Spleen (tissue), 11 donors: Measurements from ENCODE around the gene GSS. TPM values are rescaled to one million over a fixed set of nuclear protein-coding genes. Genes with fewer than 3 reads are reported as not detected.

Experiments
- DNase-seq: peaks from one replicate; pipeline ENCODE4 v3.0.0-alpha.2; 2020
- H3K27ac ChIP-seq, 8 donors: fragments of 200-600 bp; sonication (generic) in 7 of 8; 1 replicate in 4 of 8; 2 replicates in 4 of 8; pipeline versions ENCODE4 v1.5.0 to v1.8.0; 2016 to 2021; ENCODE audit warnings: inconsistent platforms in 4 of 8, mild to moderate bottlenecking in 4 of 8, moderate library complexity in 1 of 8
- H3K27me3 ChIP-seq, 7 donors: fragments of 200-600 bp; sonication (generic) in 6 of 7; replicated peaks in 1 of 7; 1 replicate in 4 of 7; 2 replicates in 3 of 7; pipeline versions ENCODE4 v1.5.0 to v1.8.0; 2016 to 2021; ENCODE audit warnings: inconsistent platforms in 3 of 7, mild to moderate bottlenecking in 1 of 7
- H3K36me3 ChIP-seq, 6 donors: fragments of 200-600 bp; sonication (generic) in 5 of 6; 1 replicate in 4 of 6; 2 replicates in 2 of 6; pipeline versions ENCODE4 v1.5.0 to v1.8.0; 2016 to 2021; ENCODE audit warnings: inconsistent platforms in 2 of 6
- H3K4me1 ChIP-seq, 6 donors: fragments of 200-600 bp; sonication (generic) in 5 of 6; 1 replicate in 3 of 6; 2 replicates in 3 of 6; pipeline versions ENCODE4 v1.5.0 to v1.8.0; 2016 to 2021; ENCODE audit warnings: inconsistent platforms in 3 of 6
- H3K4me3 ChIP-seq, 8 donors: fragments of 200-600 bp; sonication (generic) in 7 of 8; 1 replicate in 4 of 8; 2 replicates in 4 of 8; pipeline versions ENCODE4 v1.5.0 to v1.8.0; 2016 to 2021; ENCODE audit warnings: inconsistent platforms in 4 of 8, mild to moderate bottlenecking in 4 of 8, moderate library complexity in 2 of 8
- H3K9me3 ChIP-seq, 8 donors: fragments of 200-600 bp; sonication (generic) in 7 of 8; 1 replicate in 4 of 8; 2 replicates in 4 of 8; pipeline versions ENCODE4 v1.5.0 to v1.8.0; 2016 to 2021; ENCODE audit warnings: inconsistent platforms in 4 of 8
- POLR2A ChIP-seq, 3 donors: fragments of 450-650 bp; IDR thresholded peaks; one replicate each; pipeline ENCODE4 v1.5.1; 2017; ENCODE audit warnings: antibody characterized with exemption in 3 of 3, mild to moderate bottlenecking in 1 of 3
- POLR2AphosphoS5 ChIP-seq, 3 donors: sonication (generic); formaldehyde crosslinking; IDR thresholded peaks; one replicate each; pipeline ENCODE4 v1.5.1; 2017; ENCODE audit warnings: antibody characterized with exemption in 3 of 3
- WGBS, 5 donors: extraction: QIAGEN DNeasy Blood & Tissue Kit in 3 of 5; methylation state at CpG; one replicate each; pipeline versions ENCODE4 v1.1.5 to v1.1.7; 2013 to 2018; 5-methylcytosine and 5-hydroxymethylcytosine counted together
- intact Hi-C: fragments of 100-400 bp; cut with DNase I; formaldehyde crosslinking; loops from one replicate; pipeline ENCODE4 v1.15.0; 2023; ENCODE audit warnings: low total_unique reads
- polyA plus RNA-seq, 3 donors: library from polyadenylated mRNA; stranded (reverse); fragments of 200-250 nt; gene quantifications; one replicate each; pipeline ENCODE4 v1.2.1, GENCODE V29; 2013
- total RNA-seq, 7 donors: library from RNA; depleted of rRNA in 3 of 7; stranded (reverse); fragments of >200 nt in 3 of 7; fragmentation: NEBNext Ultra II Directional in 4 of 7; extraction: Animal tissue kit (Norgen Biotek cat#: 25700) in 4 of 7; gene quantifications; one replicate each; pipeline versions ENCODE4 v1.1.0 to v1.2.1, GENCODE V29; 2016 to 2021
- TF ChIP-seq, protein P1 (sequence below), 11 experiments: fragments of 200-600 bp in 7 of 11; fragments of 450-650 bp in 4 of 11; sonication (generic) in 4 of 11; IDR thresholded peaks in 8 of 11; conservative IDR thresholded peaks in 3 of 11; 1 replicate in 7 of 11; 2 replicates in 4 of 11; pipeline versions ENCODE4 v1.4.0 to v1.8.0; 2016 to 2021; ENCODE audit warnings: antibody characterized with exemption in 11 of 11, inconsistent platforms in 4 of 11, mild to moderate bottlenecking in 1 of 11
- donor health status: healthy with polysubstance abuse.
- donor health status: DM: no; HTN: no; CAD: no; lungs with moderate emphysema.
- donor health status: DM: no; HTN: no; CAD: no.
- donor health status: Bipolar disorder and iron deficiency.
- donor health status: healthy.
- donor health status: DM: no; HTN: no; CAD: no.
- donor health status: DM: yes; HTN: yes; CAD: no.

Gene GSS
- total and polyA plus RNA-seq, 10 donors: 19.8 to 46.1 (median 32.7) TPM

- intact Hi-C loops: no loop called here
- no peaks in the 10 kb centered on the region for H3K9me3 ChIP-seq
- H3K27me3 ChIP-seq: no peaks in the 10 kb centered on the region
- no peaks in the 10 kb centered on the region for H3K36me3 ChIP-seq
- no peak for TF ChIP-seq POLR2AphosphoS5 (IDR thresholded peaks at IDR 0.05)
- no peak for TF ChIP-seq POLR2A (IDR thresholded peaks at IDR 0.05)
- TF ChIP-seq, protein P1, sequence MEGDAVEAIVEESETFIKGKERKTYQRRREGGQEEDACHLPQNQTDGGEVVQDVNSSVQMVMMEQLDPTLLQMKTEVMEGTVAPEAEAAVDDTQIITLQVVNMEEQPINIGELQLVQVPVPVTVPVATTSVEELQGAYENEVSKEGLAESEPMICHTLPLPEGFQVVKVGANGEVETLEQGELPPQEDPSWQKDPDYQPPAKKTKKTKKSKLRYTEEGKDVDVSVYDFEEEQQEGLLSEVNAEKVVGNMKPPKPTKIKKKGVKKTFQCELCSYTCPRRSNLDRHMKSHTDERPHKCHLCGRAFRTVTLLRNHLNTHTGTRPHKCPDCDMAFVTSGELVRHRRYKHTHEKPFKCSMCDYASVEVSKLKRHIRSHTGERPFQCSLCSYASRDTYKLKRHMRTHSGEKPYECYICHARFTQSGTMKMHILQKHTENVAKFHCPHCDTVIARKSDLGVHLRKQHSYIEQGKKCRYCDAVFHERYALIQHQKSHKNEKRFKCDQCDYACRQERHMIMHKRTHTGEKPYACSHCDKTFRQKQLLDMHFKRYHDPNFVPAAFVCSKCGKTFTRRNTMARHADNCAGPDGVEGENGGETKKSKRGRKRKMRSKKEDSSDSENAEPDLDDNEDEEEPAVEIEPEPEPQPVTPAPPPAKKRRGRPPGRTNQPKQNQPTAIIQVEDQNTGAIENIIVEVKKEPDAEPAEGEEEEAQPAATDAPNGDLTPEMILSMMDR (IDR thresholded peaks at IDR 0.05 in 8 of 11, conservative IDR thresholded peaks at IDR 0.05 in 3 of 11): no peak
- no peak overlapping the region for H3K27ac ChIP-seq
- WGBS, 5 donors: 90 to 96% (median 94%) methylated on average over 6 to 7 of the region's 7 CpGs
- DNase-seq: no peak
- no peak overlapping the region for H3K4me3 ChIP-seq
- no peaks in the 10 kb centered on the region for H3K4me1 ChIP-seq
These were observed 14.7 kb upstream of the GSS start for GRCh38 chr20:34970193-34970840.

DNA sequence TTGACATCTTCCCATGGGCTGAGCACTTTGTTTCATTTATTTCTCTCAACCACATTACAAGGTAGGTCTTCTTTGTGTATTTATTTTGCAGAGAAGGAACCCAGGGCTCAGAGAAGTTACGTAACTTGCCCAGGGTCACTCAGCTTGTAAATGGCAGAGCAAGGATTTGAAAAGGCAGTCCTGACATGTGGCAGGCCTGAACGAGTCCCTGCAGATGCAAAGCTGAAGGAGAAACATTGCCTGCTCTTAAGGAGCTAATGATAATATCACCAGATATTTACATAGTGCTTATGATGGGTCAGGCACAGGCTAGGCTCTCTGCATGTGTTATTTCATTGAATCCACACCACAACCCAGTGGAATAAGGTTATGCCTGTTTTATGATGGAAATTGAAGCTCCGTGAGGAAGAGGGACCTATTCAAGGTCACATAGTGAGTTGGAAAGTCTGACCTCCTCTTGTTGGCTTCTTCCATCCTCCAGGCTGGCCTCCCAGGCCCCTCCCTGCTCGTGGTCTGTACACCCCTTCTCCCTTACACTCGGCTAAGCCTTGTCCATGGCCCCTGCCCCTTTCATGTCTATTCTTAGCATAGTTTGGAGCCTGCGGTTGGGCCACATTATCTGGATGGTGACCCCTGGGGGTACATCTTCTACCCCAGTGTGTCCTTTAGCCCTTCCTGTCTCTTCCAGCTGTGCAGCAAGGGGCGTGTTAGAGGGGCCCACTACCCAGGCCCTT is 12.6 kb upstream of the GSS start:
- Histone ChIP-seq H3K4me3 (no peak overlapping the region), H3K27ac (no peak overlapping the region), H3K27me3 (no peaks in the 10 kb centered on the region), H3K4me1 (no peaks in the 10 kb centered on the region), H3K9me3 (no peaks in the 10 kb centered on the region), H3K36me3 (no peaks in the 10 kb centered on the region)
- TF ChIP-seq, protein P1 (IDR thresholded peaks at IDR 0.05 in 8 of 11, conservative IDR thresholded peaks at IDR 0.05 in 3 of 11): no peak
- no peak for TF ChIP-seq POLR2A (IDR thresholded peaks at IDR 0.05)
- no peak for DNase-seq
- intact Hi-C loops: no loop called here
- WGBS, 5 donors: 79 to 87% (median 84%) methylated on average over 7 of the region's 7 CpGs

DNA sequence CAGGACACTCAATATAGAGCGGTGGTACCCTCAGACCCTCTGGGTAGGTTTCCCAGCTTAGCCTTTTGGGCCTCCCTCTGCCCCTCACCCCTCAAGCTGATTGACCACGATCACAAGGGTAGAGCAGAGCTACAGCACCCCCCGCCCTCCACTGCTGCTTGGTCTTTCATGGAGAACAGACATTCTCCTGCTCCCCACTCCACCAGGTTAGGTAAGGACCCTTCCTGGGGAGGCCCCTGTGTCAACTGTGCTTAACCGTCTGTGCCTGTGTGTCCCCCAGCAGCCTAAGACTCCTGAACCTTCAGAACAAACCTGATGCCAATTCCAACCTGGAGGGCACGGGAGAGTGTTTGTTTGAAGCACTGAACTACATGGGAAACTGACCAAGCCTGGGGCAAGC is 11.8 kb upstream of the GSS start:
- TF ChIP-seq POLR2AphosphoS5 (IDR thresholded peaks at IDR 0.05): no peak
- TF ChIP-seq, protein P1 (IDR thresholded peaks at IDR 0.05 in 8 of 11, conservative IDR thresholded peaks at IDR 0.05 in 3 of 11): no peak
- TF ChIP-seq POLR2A (IDR thresholded peaks at IDR 0.05): no peak
- no peak overlapping the region for H3K27ac ChIP-seq
- no peaks in the 10 kb centered on the region for H3K9me3 ChIP-seq
- H3K4me3 ChIP-seq: no peak overlapping the region
- intact Hi-C loops: no loop called here
- no peak for DNase-seq
- no peaks in the 10 kb centered on the region for H3K36me3 ChIP-seq
- 83 to 96% (median 92%) methylated on average over 4 to 5 of the region's 5 CpGs for WGBS, 5 donors
- H3K27me3 ChIP-seq: no peaks in the 10 kb centered on the region
- no peaks in the 10 kb centered on the region for H3K4me1 ChIP-seq

- no peaks in the 10 kb centered on the region for H3K27me3 ChIP-seq
- peaks cover 0 to 4% (median 0%) of the 10 kb centered on the region in 6 donors for H3K4me1 ChIP-seq
- no peak overlapping the region for H3K4me3 ChIP-seq
- H3K36me3 ChIP-seq: no peaks in the 10 kb centered on the region
- H3K27ac ChIP-seq: no peak overlapping the region
- no peaks in the 10 kb centered on the region for H3K9me3 ChIP-seq
- 91 to 98% (median 96%) methylated on average over 5 of the region's 5 CpGs for WGBS, 5 donors
- TF ChIP-seq POLR2AphosphoS5 (IDR thresholded peaks at IDR 0.05) (no peak), POLR2A (IDR thresholded peaks at IDR 0.05) (no peak)
- TF ChIP-seq, protein P1 (IDR thresholded peaks at IDR 0.05 in 8 of 11, conservative IDR thresholded peaks at IDR 0.05 in 3 of 11): no peak
- DNase-seq: no peak
- intact Hi-C loops: no loop called here
These were observed 9.4 kb upstream of the GSS start for GRCh38 chr20:34965051-34965450.
